HG03280 (cell line): ENCODE measurements around the gene KRT78.

ENCODE experiments used
- ATAC-seq: cut with Tn5 transposase; IDR thresholded peaks from one replicate; pipeline ENCODE4 v1.9.1; 2021; ENCODE audit warnings: mild to moderate bottlenecking, moderate library complexity; ENCODE audit not compliant: unreplicated experiment

Gene KRT78

DNA sequence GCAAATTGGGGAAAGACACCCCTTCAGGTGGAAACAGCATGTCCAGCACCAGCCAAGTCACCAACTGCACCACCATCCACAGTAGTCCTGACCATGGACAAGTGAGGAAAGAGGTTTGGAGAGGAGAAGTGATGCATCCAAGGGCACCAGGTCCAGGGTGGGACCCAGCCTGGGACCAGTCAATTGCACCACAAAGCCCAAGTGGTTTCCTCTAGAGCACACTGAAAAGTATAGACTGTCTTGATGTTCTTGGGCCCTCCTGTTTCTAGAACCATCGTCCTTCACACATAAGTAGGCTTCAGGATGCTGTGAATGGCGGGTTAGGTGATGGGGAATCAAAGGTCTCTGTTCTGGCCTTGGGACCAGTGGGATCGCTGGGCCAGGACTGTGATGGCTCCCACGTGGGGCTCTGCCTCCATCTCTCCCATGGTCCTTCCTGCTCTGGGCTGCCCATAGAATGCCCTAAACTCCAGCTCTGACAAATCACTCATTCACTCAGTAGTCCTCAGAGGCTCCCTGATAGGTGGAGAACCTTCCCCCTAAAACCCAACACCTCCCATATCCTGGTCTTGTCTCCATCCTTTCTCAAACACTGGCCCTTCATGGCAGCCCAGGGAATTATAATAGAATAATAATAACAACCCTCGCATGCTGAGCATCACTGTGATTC lies 23.9 kb downstream of the KRT78 start:
- ATAC-seq, result no peak

DNA sequence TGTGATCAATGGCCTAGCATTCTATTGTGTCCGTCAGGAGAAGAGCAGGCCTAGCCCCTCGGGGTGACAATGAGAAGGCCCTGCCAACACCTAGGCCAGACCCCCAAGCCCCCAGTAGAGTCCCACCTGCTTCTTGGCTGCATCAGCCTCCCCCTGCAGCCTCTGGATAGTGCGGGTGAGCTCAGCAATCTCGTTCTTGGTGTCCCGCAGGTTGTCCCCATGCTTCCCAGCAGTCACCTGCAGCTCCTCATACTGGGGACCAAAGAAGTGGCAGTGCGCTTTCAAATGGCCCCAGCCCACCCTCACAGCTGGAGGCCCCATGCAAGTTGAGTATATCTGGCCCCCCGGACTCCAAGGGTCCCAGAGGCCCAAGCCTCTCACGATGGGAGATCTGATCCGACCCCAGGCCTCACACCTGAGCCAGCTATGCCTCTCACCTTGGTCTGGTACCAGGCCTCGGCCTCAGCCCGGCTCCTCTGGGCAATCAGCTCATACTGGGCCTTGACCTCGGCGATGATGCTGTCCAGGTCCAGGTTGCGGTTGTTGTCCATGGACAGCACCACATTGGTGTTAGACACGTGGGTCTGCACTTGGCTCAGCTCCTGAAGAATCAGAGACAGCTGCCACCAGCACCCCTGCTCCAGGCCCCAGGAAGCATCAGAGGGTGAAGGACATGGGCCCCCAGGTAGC lies 24.9 kb downstream of the KRT78 start:
- no peak for ATAC-seq

DNA sequence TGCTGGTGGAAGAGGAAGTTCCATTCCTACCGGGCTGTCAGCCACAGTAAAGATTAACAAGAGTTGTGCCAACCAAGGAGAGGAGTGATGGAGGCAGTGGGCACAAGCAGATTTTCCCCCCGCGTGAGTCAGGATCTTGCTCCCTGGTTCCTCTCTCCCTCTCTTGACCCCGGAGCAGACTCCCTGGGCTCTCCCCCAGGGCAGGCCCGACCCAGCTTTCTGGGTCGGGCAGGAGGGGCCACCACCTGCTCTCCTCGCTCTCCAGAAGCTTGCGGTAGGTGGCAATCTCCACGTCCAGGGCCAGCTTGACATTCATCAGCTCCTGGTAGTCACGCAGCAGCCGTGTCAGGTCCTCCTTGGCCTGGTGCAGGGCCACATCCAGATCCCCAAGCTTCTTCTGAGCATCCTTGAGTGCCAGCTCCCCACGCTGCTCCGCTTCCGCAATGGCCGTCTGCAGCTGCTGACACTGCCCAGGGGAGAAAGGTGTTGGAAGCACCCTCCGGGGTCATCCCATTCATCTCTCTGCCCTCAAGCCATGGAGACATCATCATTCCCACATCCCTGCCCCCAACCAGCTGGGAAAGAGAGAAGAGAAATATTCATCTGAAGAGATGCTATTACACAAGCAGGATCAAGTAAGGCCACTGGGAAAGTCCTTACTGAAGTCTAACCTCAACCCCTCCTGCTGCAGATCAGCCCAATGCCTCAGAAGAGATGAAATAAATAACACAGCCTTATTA lies 25.9 kb downstream of the KRT78 start:
- ATAC-seq, result no peak

DNA sequence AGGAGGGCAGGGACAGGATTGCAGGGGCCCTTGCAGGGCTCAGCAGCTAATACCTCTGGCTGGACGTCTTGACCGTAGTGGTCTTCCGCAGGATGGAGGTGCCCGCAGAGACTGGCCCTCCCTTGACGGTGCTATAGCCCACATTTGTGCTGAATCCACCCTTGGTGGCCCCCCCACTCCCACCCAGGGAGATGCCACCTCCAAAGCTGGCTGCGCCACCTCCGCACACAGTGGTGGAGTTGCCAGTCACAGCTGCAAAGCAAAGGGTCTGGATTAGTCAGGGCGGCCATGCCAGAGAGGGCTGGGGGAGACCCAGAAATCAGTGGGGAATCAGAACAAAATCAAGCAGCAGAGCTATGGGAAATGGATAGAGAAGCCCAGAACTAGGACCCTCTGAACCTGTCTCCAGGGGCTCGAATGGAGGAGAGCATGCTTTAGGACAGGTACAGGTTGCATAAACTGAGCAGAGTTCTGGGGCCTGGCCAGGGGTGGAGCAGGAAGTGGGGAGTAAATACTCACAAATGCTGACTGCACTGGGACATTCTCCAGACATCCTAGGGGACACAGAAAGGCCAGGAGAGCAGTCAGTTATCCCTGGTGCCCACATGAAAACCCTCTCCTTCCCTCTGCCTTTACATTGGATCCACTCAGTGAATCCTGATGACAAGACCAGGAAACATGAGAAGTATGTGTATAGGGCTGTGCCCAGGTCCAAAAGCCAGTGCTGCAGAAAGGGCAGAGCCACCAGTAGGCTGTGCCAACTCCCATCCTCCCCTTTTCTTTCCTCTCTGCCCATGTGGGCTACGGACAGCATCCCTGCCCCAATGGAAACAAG lies 26.8 kb downstream of the KRT78 start:
- ATAC-seq, result no peak

DNA sequence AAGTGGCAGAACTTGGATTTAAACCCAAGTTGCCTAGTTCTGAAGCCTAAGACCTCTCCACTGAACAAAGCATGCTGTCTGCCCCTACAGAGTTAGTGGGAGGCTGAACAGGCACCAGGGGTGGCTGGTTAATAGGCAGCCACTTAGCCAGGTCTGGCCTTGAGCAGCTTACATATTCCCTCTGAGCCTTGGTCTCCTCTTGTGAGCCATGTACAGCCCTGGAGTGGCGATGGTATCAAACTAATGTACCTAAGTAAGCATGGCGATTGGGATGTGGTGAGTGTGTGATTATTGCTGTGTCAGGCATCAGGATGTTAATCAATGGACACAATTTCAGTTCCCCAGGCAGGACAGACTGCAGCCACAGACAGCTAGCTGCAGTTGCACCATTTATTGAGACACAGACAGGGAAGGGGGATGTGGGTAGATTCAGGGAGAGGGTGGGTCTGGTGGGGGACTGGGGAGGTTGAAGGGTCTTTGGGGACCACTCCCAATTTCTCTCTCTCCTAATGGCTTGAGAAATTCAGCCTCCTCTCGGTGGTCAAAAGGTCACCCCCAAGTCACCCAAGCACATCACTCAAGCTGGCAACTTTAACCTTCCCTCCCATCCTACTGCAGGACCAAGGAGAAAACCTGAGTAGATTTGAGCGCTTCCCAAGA lies 27.6 kb downstream of the KRT78 start:
- no peak for ATAC-seq

DNA sequence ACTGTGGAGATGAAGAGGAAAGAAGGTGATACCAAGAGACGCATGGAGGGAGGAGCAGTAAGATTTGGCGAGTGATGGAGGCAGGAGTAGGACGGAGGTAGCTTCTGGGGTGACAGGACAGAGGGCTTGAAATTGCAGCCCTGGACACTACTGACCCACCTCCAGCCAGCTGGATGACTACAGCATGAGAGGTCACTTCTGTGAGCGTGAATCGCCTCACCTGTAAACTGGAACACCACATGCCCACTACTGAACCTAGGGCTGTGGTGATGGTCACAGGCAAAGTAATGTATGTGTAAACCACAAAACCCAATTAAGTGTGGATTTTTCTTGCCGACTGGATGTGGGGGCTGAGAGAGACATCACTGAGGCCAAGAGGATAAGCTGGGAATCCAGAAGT lies 28.3 kb downstream of the KRT78 start:
- no peak for ATAC-seq

DNA sequence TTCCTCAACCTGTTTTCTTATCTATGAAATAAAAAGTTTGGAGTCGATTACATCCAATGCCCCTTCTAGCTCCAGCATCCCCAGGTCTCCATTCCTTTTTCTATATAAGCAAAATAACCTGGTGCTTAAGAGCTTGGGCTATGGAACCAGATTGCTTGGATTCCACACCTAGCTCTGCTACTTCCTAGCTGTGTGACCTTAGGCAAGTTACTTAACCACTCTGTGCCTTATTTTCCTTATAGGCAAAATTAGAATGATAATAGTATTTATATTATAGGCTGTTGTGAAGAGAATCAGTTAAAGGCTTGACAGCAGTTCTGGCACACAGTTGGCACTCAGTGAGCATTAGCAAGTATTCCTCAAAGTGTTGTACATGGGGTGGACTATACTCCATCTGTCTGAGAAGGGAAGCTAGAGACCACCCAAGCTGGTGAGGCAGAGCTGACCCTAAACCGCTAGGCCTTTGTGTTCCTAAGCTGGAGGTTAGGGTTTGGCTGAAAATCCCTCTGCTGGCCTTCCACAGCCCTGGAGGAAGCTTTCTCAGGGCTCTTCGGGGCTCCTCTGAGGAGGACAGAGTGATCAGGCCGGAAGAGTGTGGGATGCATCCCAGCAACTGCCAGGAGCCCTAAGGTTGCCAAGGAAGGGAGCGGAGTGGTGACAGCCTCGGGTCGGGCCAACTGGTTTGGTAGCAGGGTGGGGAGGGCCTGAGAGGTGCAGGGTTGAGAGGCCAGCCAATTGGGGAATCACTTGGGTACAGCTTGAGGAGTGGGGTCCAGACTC lies 28.9 kb downstream of the KRT78 start:
- no peak for ATAC-seq

DNA sequence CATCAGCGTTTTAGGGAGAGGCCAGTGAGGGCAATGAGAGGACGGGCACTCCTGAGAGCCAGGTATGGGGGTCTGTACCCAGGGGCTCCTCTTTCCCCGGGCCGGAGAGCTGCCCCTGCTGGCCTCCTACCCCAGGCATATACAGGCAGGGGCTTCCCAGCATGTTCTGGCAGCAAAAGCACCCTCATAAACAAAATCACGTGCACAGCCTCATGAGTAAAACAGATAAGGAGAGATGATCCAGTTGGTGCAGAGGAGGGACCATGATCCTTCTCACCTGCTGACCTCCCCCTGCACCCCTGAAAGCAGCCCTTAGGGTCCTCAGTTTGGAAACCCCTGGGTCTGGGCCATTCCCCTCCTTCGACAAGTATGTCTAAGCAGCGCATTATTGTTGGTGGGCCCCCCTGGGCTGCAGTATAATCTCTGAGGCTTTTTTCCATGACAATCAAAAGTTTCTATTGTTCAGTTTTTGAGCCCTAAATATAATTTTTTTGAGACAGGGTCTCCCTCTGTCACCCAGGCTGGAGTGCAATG lies 29.8 kb downstream of the KRT78 start:
- ATAC-seq, result no peak

DNA sequence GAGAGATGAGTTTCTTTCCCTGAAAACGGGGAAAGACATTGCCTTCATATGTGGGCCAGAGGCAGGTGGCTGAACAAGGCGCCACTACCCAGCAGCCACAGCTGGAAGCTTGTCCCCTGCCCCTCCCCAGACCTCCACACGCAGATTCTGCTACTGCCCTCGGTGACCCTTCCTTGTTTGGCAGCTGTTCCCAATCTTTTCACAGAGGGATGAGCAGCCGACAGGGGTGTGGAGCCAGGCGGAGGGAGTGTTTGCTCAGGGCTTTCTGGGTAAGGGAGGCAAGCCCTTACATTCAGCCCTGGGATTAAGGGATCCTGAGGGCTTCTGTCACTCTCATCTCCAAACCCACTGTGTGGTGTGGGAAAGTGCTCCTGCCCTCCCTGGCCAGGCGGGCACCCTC lies 30.4 kb downstream of the KRT78 start:
- ATAC-seq, result no peak

DNA sequence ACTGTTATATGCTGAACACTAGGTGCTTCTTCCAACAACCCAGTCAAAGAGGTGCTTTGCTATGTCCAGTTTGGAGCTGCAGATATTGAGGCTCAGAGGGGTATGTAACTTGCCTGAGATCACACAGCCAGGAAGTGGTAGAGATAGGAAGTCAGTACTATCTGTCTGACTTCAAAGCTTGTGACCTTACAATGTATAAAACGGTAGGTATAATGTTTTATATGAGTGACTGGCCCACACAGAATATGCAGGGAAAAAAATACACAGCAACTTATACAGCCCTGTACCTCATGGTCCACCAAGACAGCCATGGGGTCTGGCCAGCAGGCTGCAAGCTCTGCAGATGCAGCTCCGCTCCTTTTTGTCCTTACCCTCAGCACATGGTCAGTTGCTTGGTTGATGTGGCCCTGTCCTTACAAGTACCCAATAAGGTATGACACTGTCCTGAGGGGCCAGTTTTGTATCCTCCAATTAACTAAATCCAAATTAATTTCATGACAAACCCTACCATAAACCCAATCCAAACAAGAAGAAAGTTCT lies 31.0 kb downstream of the KRT78 start:
- ATAC-seq, result no peak

DNA sequence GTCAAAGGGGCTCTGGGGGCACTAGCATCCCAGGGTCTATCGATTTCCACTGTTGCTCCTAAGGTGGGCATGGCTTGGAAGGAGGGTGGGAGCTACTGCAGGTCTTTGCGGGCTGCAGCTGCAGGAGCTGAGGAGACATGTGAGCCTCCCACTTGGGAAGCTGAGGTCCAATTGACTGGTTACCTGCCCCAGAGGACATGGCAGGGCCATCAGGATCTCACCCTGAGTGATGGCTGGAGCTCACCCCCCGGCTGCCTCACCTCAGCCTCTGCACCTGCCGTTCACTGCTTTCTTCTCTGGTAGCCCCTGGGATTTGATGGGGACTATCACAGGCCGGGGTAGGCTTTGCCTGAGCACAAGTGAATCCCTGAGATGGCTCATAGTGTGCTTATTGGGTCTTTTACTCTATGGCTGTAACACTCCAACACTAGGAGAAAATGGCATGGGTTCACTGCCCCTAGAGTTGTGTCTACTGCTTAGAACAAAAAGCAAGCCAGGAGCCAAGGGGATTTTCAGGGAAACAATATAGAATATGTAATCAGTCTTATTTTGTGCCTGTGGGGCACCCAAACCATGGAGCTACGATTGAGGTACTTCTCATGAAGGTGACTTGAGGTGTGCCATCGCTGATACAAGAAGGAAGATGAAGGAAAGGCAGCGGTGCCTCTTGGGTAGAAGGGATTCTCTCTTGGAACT lies 31.6 kb downstream of the KRT78 start:
- no peak for ATAC-seq

DNA sequence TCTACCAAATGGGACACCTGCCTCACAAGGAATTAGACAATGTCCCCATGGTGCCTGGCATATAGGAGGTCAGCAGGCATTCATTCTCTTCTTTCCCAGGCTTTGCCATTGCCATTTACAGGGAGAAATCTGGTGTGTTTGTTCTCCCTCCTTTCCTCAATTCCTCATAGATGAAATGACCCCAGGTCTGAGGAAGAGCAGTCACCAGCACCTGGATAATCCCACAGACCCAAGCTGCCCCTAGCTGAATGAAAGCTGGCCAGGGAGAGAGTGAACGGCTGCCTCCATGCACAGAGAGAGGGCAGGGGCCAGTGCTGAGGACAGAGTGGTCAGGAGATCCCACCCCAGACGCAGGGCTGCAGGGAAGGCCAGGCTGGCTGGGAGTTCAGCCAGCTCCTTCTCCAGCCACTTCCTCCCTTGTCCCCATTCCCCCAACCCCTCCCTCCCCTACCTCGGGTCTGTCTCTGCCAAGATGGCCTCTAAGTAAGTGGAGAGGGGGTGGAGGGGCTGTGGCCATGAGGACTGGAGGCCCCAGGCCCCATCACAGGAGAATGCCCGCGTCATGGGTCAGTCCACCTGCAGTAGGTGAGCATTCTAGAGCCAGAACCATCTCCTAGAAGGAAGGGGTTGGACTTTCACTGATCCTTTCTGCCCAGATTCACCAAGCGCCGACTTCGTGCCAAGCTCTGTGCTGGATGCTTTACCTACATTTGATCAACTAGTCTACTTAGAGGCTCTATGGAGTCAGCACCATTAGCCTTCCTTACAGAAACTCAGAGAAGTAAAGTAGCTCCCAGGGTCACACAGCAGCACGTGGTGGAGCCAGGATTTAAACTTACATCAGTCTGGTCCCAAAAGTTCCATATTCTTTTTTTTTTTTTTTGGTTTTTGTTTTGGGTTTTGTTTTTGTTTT lies 32.9 kb downstream of the KRT78 start:
- no peak for ATAC-seq

DNA sequence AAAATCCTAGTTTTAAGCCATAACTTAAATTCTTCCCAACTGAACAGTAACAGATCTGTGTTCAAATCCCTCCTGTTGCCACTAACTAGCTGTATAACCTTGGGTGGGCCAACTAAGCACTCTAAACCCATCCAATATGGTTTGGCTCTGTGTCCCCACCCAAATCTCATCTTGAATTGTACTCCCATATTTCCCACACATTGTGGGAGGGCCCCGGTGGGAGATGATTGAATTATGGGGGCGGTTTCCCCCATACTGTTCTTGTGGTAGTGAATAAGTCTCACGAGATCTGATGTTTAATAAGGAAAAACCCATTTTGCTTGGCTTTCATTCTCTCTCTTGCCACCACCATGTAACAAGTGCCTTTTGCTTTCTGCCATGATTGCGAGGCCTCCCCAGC lies 33.6 kb downstream of the KRT78 start:
- no peak for ATAC-seq

DNA sequence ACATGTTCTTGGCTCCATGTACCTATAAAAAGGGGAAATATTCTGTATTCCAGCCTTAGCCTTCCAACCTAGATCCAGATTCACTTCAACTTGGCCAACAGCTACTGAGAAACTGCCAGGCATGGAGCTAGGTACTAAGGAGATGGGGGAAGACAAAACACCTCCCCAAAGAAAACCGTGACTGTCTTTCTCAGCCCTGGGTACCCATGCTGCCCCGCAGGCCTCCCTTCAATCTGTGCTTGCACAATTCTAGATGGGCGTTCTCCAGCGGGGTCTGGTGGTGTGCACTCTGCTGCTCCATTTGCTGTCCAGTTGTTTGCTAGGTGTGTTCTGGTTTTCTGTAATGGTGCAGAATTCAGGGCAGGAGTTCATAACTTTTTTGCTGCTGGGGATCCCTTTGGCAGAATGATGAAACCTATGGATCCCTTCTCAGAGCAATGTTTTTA lies 34.1 kb downstream of the KRT78 start:
- ATAC-seq, result no peak

DNA sequence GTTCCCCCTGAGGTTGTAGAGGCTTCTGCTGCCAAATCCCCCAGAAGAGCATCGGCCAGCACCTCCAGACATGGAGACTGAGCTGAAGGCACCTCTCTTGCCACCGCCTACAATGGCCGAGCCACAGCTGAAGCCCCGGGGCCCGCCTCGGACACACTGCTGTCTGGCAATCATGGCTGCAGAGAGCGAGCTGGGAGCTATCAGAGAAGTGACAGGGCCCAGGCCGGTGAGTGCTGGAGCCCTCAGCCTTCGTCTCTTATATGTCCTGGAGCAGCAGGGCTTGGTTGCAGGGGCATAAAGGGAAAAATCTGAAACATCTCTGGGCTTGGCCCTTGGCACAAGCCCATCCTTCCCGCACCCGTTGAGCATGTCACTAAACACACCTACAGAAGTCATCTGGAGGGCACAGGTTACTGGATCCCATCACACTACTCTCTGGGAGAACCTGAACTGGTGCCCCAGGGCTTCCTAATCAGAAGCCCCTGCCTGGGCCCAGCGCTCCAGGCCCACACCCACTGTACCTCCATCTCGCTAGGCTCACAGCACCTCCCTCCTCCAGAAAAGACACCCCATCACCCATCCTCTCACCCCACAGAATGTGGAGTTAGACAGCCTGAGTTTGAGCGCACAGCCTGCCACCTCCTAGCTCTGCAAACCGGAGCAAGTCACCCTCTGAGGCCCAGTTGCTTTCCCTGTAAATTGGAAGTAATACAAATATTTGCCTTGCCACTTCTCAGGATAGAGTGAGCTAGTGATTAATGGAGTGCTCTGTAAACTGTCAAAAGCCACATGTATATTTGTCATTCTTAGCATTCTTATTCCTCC lies 34.7 kb downstream of the KRT78 start, which contains the start of gene KRT4:
KRT4 (minus strand) TSS at position 232 of the 825 bp plus-strand sequence; CDS start at position 174, 58 bp downstream.
- ATAC-seq, result no peak

DNA sequence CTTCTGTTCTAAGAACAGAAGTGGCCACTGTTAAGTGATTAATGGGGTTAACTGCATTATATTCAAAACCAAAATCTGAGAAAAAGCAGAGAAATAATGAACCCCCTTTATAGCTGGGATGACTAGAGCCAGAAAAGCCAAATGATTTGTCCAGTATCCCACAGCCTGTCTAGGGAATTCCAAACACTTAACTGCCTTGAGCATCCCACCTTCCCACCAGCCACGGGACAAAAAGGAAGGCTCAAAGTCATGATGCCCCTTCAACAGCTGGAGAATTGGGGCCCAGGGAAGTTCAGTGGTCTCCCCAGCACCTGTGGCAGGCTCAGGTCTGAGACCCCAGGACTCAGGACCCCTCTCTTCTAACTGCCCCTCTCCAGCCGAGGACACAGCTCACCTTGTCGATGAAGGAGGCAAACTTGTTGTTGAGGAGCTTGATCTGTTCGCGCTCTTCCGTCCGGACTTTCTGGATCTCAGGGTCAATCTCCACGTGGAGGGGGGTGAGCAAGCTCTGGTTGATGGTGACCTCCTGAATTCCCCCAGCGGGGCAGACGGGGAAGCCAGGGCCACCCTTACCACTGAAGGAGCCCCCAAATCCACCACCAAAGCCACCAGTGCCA lies 35.5 kb downstream of the KRT78 start:
- no peak for ATAC-seq
